ENCODE results near the gene LGI4.

Gene LGI4

GRCh38 chr19:35112995-35113688, 21.7 kb downstream of the LGI4 start:
- Histone ChIP-seq H3K9me3 (ENCODE audit: insufficient read depth, low read length) (no peaks in the 10 kb centered on the region), H3K4me3 (ENCODE audit: insufficient read depth, low read length, poor library complexity, severe bottlenecking) (no peak overlapping the region), H4K20me1 (ENCODE audit: low read depth, low read length) (no peaks in the 10 kb centered on the region), H2AFZ (ENCODE audit: low read depth, low read length, severe bottlenecking) (no peak overlapping the region), H3K9me2 (replicated peaks; ENCODE audit: insufficient read depth, low read length) (no peaks in the 10 kb centered on the region), H3K79me2 (ENCODE audit: insufficient read depth, low read length) (no peaks in the 10 kb centered on the region), H3K27ac (ENCODE audit: low read depth, low read length) (no peak overlapping the region), H3K9ac (ENCODE audit: low read length) (no peak overlapping the region), H3F3A (ENCODE audit: insufficient read depth) (no peaks in the 10 kb centered on the region), H3K4me2 (ENCODE audit: low read depth, low read length, poor library complexity, severe bottlenecking) (no peak overlapping the region), H3K36me3 (ENCODE audit: low read length) (no peaks in the 10 kb centered on the region), H3K27me3 (ENCODE audit: low read length) (no peaks in the 10 kb centered on the region)
- TF ChIP-seq CTCF (IDR thresholded peaks at IDR 0.05; ENCODE audit: insufficient read depth, low read length, poor library complexity, severe bottlenecking) (no peak), EZH2phosphoT487 (conservative IDR thresholded peaks at IDR 0.05; ENCODE audit: low read length) (no peak)

- Histone ChIP-seq H3K4me2 (ENCODE audit: low read depth, low read length, poor library complexity, severe bottlenecking) (no peak overlapping the region), H3K9me2 (replicated peaks; ENCODE audit: insufficient read depth, low read length) (no peaks in the 10 kb centered on the region), H3K27me3 (ENCODE audit: low read length) (no peaks in the 10 kb centered on the region), H4K20me1 (ENCODE audit: low read depth, low read length) (no peaks in the 10 kb centered on the region), H3K4me3 (ENCODE audit: insufficient read depth, low read length, poor library complexity, severe bottlenecking) (no peak overlapping the region), H3F3A (ENCODE audit: insufficient read depth) (no peaks in the 10 kb centered on the region), H3K36me3 (ENCODE audit: low read length) (no peaks in the 10 kb centered on the region), H3K79me2 (ENCODE audit: insufficient read depth, low read length) (no peaks in the 10 kb centered on the region), H3K27ac (ENCODE audit: low read depth, low read length) (no peak overlapping the region), H3K9ac (ENCODE audit: low read length) (no peak overlapping the region), H2AFZ (ENCODE audit: low read depth, low read length, severe bottlenecking) (no peak overlapping the region), H3K9me3 (ENCODE audit: insufficient read depth, low read length) (no peaks in the 10 kb centered on the region)
- no peak for TF ChIP-seq EZH2phosphoT487 (conservative IDR thresholded peaks at IDR 0.05; ENCODE audit: low read length)
- no peak for TF ChIP-seq CTCF (IDR thresholded peaks at IDR 0.05; ENCODE audit: insufficient read depth, low read length, poor library complexity, severe bottlenecking)
Observed at GRCh38 chr19:35110974-35111373, 23.9 kb downstream of the LGI4 start.

GRCh38 chr19:35109395-35110112, 25.3 kb downstream of the LGI4 start:
- Histone ChIP-seq H3K9me3 (ENCODE audit: insufficient read depth, low read length) (no peaks in the 10 kb centered on the region), H3K27me3 (ENCODE audit: low read length) (no peaks in the 10 kb centered on the region), H3K79me2 (ENCODE audit: insufficient read depth, low read length) (no peaks in the 10 kb centered on the region), H3K27ac (ENCODE audit: low read depth, low read length) (no peak overlapping the region), H3K36me3 (ENCODE audit: low read length) (no peaks in the 10 kb centered on the region), H3K4me3 (ENCODE audit: insufficient read depth, low read length, poor library complexity, severe bottlenecking) (no peak overlapping the region), H4K20me1 (ENCODE audit: low read depth, low read length) (no peaks in the 10 kb centered on the region), H2AFZ (ENCODE audit: low read depth, low read length, severe bottlenecking) (no peak overlapping the region), H3F3A (ENCODE audit: insufficient read depth) (no peaks in the 10 kb centered on the region), H3K9me2 (replicated peaks; ENCODE audit: insufficient read depth, low read length) (no peaks in the 10 kb centered on the region), H3K9ac (ENCODE audit: low read length) (no peak overlapping the region), H3K4me2 (ENCODE audit: low read depth, low read length, poor library complexity, severe bottlenecking) (no peak overlapping the region)
- TF ChIP-seq CTCF (IDR thresholded peaks at IDR 0.05; ENCODE audit: insufficient read depth, low read length, poor library complexity, severe bottlenecking) (no peak), EZH2phosphoT487 (conservative IDR thresholded peaks at IDR 0.05; ENCODE audit: low read length) (no peak)
